Stimulated activated CD4-positive, alpha-beta T cell treated with anti-CD3 and anti-CD28 coated beads, Interleukin-4, amount 100 ng/mL, for 4 hours (primary cell): ENCODE results near the gene MUS81.
"Not testable (repeated sequence)": the region's sequence is repeated elsewhere in the genome, so short reads cannot be mapped to it uniquely, and the experiment has no call there.

ENCODE experiments used
- DNase-seq, 2 experiments: peaks; one replicate each; pipeline ENCODE4 v3.0.0-alpha.2; 2020

MUS81 gene, protein sequence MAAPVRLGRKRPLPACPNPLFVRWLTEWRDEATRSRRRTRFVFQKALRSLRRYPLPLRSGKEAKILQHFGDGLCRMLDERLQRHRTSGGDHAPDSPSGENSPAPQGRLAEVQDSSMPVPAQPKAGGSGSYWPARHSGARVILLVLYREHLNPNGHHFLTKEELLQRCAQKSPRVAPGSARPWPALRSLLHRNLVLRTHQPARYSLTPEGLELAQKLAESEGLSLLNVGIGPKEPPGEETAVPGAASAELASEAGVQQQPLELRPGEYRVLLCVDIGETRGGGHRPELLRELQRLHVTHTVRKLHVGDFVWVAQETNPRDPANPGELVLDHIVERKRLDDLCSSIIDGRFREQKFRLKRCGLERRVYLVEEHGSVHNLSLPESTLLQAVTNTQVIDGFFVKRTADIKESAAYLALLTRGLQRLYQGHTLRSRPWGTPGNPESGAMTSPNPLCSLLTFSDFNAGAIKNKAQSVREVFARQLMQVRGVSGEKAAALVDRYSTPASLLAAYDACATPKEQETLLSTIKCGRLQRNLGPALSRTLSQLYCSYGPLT

GRCh38 chr11:65860278-65861164 is at the start of gene MUS81:
MUS81 (plus strand) TSS chr11:65860433; CDS start chr11:65860754, 321 bp downstream.
- peak; percentile 93 to 95 for DNase-seq

- no peak for DNase-seq
Measured at GRCh38 chr11:65811764-65812475, 48.3 kb upstream of the MUS81 start.

GRCh38 chr11:65814131-65814985 is 45.9 kb upstream of the MUS81 start:
- DNase-seq = no peak

DNA sequence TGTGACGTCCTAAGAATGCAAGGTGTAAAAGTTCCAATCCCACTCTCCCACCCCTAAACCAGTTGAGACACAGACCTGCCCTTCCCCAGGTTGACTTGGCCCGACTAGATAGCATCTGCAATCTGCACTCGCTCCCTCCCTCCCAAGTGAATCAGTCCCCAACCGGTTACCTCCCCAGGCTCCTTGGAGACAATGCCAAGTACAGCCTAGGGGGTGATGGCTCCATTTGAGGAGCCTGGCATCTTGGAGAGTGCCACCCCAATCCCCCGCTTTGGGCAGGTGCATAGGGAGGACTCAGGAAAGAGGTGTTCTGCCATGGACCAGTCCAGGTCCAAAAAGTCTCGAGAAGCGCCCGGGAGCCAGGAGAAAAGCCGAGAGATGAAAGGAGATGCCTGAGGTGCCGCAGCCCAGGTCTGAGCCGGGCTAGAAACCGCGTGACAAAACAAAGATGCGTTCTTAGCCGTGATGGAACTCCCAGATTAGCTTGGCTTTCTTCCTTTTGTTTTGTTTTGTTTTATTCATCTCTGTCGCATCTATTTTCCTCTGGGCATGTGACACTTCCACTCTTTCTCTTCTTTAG is 45.2 kb upstream of the MUS81 start:
- no peak for DNase-seq

DNA sequence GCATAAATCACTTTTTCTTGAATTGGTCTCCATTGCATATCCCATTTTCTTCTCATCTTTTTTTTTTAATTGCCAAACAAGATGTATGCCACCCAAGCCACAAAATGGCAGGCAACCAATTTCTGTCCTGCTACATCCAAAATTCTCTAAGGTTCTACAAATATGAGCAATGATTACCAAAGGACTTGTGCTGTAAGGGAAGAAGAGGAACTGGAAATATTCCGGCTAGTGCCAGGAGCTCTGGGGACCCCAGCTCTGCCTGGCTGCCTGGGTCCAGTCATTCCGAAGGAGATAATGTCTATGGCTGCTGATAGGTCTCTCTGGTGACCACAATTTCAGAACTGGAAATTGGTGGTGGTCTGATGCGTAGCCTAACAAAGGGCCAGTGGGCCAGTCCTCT is 43.5 kb upstream of the MUS81 start:
- no peak for DNase-seq

GRCh38 chr11:65817312-65817834 is 42.9 kb upstream of the MUS81 start:
- DNase-seq = no peak

DNA sequence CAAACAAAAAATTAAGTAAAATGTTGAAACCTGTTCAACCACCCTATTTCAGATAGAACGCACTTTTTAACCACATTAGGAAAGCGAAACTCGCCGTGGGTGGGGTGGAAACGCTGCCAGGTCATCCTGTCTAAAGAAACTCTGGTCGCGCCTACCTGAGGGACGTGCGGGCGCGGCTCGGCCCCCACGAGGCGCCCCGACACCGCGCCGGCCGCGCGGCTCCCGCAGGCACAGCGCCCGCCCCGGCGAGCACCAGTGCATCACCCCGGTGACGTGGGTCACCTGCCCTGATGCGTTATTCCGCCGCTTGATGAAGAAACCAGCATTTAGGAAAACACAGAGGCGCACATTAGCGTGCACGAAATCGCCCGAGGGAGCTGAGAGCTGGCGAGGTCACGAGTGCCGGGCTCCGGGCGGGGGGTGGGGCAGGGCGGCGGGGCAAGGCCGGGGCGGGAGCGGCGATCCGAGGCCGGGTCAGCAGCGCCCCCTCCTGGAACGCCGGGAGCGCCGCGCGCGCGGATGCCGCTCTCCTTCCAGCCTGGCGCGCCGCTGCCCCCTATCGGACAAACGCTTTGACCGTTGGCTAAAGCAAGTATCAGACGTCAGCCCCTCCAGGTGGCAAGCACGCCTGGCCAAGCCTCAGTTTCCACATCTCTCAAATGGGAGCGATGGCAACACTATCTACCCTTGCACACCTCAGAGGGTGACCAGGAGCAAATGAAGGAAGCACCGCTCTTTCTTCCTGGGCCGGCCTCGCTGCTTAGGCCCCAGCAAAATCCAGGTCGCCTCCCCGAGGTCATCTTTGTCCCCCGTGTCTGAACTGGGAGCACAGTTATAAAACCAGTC is 42.2 kb upstream of the MUS81 start:
- DNase-seq = peak; percentile 86 to 97

DNA sequence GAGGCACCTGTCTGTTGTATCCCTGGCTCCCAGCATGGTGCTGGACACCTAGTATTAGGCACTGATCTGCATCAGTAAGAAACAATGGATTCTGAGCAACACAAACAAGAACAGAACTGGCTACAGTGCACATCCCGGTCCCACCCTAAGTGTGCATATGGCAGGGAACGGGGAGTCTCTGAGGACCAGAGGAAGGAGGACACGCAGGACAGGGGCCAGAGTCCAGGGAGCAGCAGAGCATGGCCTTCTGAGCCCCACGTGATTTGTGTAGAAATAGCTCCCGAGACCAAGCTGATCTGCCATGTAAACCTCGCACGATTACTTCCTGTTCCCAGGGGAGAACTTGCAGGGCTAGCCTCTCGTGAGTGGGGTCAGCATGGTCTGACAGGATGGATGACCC is 39.1 kb upstream of the MUS81 start:
- DNase-seq = no peak

- DNase-seq = no peak
Measured at GRCh38 chr11:65822776-65823528, 37.3 kb upstream of the MUS81 start.

GRCh38 chr11:65826984-65827735 is 33.1 kb upstream of the MUS81 start:
- no peak for DNase-seq

DNA sequence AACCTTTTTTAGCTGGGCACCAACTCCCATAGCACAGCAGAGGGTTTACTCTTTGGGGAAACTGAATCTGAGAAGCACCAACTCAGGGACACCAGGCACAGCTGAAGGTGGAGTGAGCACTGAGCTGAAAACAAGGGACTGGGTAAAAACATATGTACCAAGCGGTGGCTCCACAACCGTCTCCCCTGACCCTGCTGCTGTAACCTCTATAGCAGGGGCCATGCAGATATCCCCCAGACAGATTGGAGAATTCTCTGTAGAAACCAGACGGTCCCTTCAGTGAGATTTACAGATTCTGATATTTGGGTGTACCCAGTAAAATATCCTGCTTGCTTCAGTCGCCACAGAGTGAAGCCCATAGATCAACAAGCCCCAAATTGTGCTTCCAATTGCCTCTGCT is 30.8 kb upstream of the MUS81 start:
- DNase-seq = no peak

GRCh38 chr11:65832231-65832630 is 28.0 kb upstream of the MUS81 start:
- DNase-seq = not testable (repeated sequence)

GRCh38 chr11:65833297-65834030 is 26.8 kb upstream of the MUS81 start, which contains the start of gene SNX32:
SNX32 (plus strand) TSS chr11:65833963; CDS start chr11:65834066, 103 bp downstream.
- peak; percentile 93 to 94 for DNase-seq

GRCh38 chr11:65834202-65834601 is 26.0 kb upstream of the MUS81 start:
- DNase-seq = no peak

DNA sequence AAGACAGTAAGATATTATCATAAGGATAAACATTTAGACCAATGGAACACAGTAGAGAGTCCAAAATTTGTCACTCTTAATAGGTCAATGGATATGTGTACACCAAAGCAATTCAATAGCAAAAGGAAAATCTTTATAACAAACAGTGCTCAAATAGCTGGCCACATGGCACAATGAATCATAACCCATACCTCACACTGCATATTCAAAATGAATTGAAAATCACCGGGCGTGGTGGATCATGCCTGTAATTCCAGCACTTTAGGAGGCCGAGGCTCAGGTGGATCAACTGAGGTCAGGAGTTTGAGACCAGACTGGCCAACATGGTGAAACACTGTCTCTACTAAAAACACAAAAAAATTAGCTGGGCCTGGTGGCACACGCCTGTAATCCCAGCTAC is 18.1 kb upstream of the MUS81 start:
- no peak for DNase-seq

DNA sequence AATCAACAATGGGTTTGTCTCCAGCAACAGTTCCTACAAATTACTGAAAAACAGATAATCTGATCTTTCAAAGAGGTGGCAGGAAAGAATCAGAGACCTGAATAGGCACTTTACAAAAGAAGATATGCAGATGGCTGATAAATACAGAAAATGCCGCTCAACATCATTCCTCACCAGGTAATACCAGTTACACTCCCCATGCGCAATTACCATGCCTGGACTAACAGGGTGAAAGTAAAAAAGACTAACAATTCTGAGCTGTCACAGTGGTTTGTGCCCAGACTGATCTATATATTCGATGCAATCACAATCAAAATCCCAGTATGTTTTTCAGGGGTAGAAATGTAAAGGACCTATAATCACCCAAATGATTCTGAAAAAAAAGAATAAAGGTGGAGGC is 16.4 kb upstream of the MUS81 start:
- no peak for DNase-seq

GRCh38 chr11:65844231-65844872 is 15.9 kb upstream of the MUS81 start:
- no peak for DNase-seq
